ENCODE results near the gene HDAC3. TPM values are rescaled to one million over a fixed set of nuclear protein-coding genes. Genes with fewer than 3 reads are reported as not detected.
A peak's percentile ranks its signal among the peaks of the same experiment; 100 is the strongest.

HDAC3 gene
- total RNA-seq, 1 donor from 2014 or later, result 44.7 TPM

- no peaks in the 10 kb centered on the region for H3K9me3 ChIP-seq
- H3K27ac ChIP-seq, result no peak overlapping the region
- DNase-seq (ENCODE audit: extremely low spot score in 2 of 2), result no peak
- TF ChIP-seq CTCF (IDR thresholded peaks at IDR 0.05) (no peak), POLR2AphosphoS5 (IDR thresholded peaks at IDR 0.05; ENCODE audit: insufficient read depth in 1 of 2, low read depth in 1 of 2) (no peak), POLR2A (IDR thresholded peaks at IDR 0.05) (no peak)
- H3K36me3 ChIP-seq, result no peaks in the 10 kb centered on the region
- H3K4me1 ChIP-seq, result no peaks in the 10 kb centered on the region
- intact Hi-C loops (cut with DNase I), result no loop called here
- H3K4me3 ChIP-seq, result no peak overlapping the region
- no peaks in the 10 kb centered on the region for H3K27me3 ChIP-seq
Observed at GRCh38 chr5:141668601-141669265, 32.1 kb upstream of the HDAC3 start.

- intact Hi-C loops (cut with DNase I), result no loop called here
- H3K9me3 ChIP-seq, result no peaks in the 10 kb centered on the region
- H3K27ac ChIP-seq, result no peak overlapping the region
- no peaks in the 10 kb centered on the region for H3K4me1 ChIP-seq
- H3K27me3 ChIP-seq, result no peaks in the 10 kb centered on the region
- no peaks in the 10 kb centered on the region for H3K36me3 ChIP-seq
- no peak overlapping the region for H3K4me3 ChIP-seq
- TF ChIP-seq POLR2A (IDR thresholded peaks at IDR 0.05), result no peak
- no peak for TF ChIP-seq CTCF (IDR thresholded peaks at IDR 0.05)
- no peak for TF ChIP-seq POLR2AphosphoS5 (IDR thresholded peaks at IDR 0.05; ENCODE audit: insufficient read depth in 1 of 2, low read depth in 1 of 2)
- DNase-seq (ENCODE audit: extremely low spot score in 2 of 2), result no peak
Observed at GRCh38 chr5:141665995-141666940, 29.6 kb upstream of the HDAC3 start.

GRCh38 chr5:141664733-141665461 lies 28.2 kb upstream of the HDAC3 start:
- intact Hi-C loops (cut with DNase I), result no loop called here
- Histone ChIP-seq H3K4me3 (no peak overlapping the region), H3K36me3 (no peaks in the 10 kb centered on the region)

GRCh38 chr5:141663506-141663905 lies 26.9 kb upstream of the HDAC3 start:
- DNase-seq (ENCODE audit: extremely low spot score in 2 of 2), result no peak
- H3K4me3 ChIP-seq, result no peak overlapping the region
- H3K4me1 ChIP-seq, result no peaks in the 10 kb centered on the region
- intact Hi-C loops (cut with DNase I), result no loop called here
- no peak overlapping the region for H3K27ac ChIP-seq
- H3K27me3 ChIP-seq, result no peaks in the 10 kb centered on the region
- no peak for TF ChIP-seq POLR2AphosphoS5 (IDR thresholded peaks at IDR 0.05; ENCODE audit: insufficient read depth in 1 of 2, low read depth in 1 of 2)
- TF ChIP-seq POLR2A (IDR thresholded peaks at IDR 0.05), result no peak
- no peak for TF ChIP-seq CTCF (IDR thresholded peaks at IDR 0.05)
- H3K36me3 ChIP-seq, result no peaks in the 10 kb centered on the region
- H3K9me3 ChIP-seq, result no peaks in the 10 kb centered on the region

More at GRCh38 chr5:141664733-141665461, 28.2 kb upstream of the HDAC3 start:
- peak in 1 of 2 donors; percentile 31 for TF ChIP-seq POLR2AphosphoS5 (IDR thresholded peaks at IDR 0.05; ENCODE audit: insufficient read depth in 1 of 2, low read depth in 1 of 2)
- TF ChIP-seq POLR2A (IDR thresholded peaks at IDR 0.05), result no peak
- peak; percentile 79 to 89 (median 83) for TF ChIP-seq CTCF (IDR thresholded peaks at IDR 0.05)
- Histone ChIP-seq H3K4me1 (no peaks in the 10 kb centered on the region), H3K27me3 (no peaks in the 10 kb centered on the region), H3K27ac (no peak overlapping the region), H3K9me3 (no peaks in the 10 kb centered on the region)
- no peak for DNase-seq (ENCODE audit: extremely low spot score in 2 of 2)

Data from vagina (tissue), 2 donors.